Measurements from ENCODE around the gene PROC.

DNA sequence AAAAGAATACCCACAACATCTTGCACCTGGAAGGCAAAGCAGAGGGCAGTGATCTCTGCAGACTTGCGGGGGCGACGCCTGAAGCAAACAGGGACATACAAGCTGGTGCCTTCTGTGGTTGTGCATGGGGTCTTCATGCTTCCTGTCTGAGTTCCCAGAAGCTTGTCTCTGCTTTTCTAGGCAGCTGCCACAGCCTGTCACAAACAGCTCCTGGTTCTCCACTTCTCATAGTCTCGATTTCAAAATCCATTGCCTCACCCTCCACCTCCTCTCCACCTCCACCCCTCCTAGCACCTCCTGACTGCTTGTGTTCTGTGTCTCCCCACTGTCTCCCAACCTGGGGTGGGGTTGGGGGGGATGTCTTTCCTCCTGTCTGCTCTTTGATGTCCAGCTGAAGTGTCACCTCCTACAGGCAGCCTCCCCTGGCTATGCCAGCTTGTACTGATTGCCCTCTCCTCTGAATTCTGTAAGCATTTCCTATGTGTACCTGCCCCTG is 1.7 kb upstream of the PROC start:
- no peak for TF ChIP-seq EP300 (IDR thresholded peaks at IDR 0.05; ENCODE audit: low read depth)
- TF ChIP-seq, protein P1, sequence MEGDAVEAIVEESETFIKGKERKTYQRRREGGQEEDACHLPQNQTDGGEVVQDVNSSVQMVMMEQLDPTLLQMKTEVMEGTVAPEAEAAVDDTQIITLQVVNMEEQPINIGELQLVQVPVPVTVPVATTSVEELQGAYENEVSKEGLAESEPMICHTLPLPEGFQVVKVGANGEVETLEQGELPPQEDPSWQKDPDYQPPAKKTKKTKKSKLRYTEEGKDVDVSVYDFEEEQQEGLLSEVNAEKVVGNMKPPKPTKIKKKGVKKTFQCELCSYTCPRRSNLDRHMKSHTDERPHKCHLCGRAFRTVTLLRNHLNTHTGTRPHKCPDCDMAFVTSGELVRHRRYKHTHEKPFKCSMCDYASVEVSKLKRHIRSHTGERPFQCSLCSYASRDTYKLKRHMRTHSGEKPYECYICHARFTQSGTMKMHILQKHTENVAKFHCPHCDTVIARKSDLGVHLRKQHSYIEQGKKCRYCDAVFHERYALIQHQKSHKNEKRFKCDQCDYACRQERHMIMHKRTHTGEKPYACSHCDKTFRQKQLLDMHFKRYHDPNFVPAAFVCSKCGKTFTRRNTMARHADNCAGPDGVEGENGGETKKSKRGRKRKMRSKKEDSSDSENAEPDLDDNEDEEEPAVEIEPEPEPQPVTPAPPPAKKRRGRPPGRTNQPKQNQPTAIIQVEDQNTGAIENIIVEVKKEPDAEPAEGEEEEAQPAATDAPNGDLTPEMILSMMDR (IDR thresholded peaks at IDR 0.05): no peak
